Cerebellar cortex (tissue), 1 donor: ENCODE data around the gene ARPC5.
A peak's percentile ranks its signal among the peaks of the same experiment; 100 is the strongest.
"Not testable (repeated sequence)": the region's sequence is repeated elsewhere in the genome, so short reads cannot be mapped to it uniquely, and the experiment has no call there.

Source experiments
- DNase-seq: peaks from one replicate; pipeline ENCODE4 v3.0.0-alpha.2; 2015; ENCODE audit warnings: low spot score

The ARPC5 gene

DNA sequence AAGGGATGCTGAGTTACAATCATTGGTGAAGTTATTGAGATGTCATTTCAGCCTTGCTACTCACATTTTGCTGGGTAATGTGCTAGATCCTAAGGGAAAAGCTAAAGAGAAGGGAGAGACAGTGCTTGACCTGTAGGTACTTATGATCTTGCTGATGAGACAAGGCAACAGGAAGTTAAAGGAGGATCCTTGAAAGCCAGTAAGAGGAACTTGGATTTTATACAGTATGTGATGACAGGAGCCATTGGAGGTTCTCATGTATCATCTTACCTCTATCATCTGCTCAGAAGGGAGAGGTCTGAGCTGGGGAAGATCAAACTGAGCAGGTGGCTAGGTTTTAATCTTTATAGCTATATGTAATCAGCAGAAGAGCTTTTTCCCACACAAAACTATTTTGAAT, 11.2 kb upstream of the ARPC5 start:
- no peak for DNase-seq

DNA sequence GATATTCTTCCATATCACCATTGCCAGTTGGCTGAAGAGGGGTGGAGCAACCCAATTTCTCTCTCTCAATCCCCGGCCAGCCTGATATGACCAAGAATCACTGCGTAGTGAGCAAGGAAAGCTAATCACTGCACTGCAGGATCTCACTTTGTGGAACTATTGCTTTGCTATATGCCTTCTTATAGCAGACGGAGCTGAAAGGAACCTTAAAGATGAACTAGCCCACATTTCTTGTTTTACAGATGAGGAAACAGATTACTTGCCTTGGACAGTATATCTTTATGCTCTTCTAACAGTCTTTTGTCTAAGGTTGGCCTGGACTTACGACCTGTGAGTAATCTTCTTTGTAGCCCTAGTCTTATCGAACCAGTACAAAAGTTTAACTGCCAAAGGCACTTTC, 9.9 kb upstream of the ARPC5 start:
- DNase-seq = no peak

DNA sequence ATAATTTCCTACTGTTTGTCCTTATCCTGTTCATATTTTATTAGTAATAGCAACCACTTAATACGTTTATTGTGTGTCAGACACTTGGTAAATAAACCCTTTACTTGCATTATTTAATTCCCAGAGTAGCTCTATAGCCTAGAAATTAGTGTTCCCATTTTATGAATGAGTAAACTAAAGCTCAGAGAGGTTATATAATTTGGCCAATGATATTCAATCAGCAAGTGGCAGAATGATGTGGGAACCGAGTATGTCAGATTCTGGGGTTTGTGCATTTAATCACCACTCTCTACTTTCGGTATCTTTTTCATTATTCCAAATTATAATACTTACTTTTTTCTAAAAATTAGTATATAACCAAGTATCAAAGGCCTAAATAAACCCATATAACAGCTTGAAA, 6.6 kb upstream of the ARPC5 start:
- DNase-seq = no peak

DNA sequence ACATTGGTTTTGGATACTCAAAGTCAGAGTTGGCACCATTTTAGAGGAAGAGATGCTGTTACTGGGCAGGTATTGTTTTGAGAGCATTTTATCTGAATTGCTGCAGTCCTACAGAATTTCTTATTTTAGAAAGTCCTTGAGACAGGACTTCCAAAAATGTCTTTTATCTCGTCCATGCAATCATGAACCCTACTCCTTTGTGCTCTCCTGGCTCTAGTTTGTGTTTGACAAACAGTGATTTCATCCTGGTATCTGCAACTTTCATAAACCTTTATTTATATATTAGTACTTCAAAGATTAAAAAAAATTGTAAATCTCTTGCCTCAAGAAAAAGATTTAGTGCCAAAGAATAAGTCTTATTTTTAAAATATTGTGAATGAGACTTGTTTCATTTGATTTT, 4.6 kb upstream of the ARPC5 start:
- DNase-seq = no peak

DNA sequence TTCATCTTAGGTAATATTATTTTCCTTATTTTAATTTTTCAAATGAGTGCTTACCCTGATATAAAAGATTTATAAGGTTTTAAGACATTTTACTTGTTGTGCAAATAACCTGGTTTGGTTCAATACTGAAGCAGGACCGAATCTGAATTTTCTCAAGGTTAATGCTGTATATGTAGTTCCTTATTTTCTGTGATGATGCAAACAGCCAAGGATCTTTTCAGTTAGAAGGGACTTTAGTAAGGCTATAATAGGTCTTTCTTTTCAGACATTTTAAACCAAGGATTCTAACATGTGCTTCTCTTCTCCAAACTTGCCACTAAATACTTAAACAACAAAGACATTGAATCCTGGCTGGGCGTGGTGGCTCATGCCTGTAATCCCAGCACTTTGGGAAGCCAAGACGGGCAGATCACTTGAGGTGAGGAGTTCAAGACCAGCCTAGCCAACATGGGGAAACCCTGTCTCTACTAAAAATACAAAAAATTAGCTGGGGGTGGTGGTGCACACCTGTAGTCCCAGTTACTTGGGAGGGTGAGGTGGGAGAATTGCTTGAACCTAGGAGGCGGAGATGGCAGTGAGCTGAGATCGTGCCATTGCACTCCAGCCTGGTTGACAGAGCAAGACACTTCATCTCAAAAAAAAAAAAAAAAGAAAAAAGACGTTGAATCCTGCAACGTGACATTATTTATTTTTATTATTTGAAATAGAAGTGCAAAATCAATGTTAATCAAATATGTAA, 3.2 kb upstream of the ARPC5 start:
- DNase-seq = no peak

DNA sequence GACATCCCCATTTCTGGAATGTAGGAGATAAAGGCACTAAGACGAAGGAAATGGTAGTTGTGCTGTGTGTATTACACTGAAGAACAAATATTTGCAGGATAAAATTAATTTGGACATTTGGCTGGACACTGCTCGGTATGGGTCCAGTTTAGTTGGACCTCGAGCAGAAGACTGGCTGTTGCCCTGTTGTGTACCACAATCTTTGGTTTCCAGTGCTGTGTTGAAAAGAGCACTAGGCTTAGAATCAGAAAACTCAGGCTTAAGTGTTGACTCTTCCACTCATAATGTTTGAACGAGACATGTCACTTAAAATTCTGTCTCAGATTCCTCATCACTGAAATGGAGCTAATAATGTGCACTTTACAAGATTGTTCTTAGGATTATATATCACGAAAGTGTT, 1.2 kb upstream of the ARPC5 start:
- DNase-seq = peak; percentile 56

DNA sequence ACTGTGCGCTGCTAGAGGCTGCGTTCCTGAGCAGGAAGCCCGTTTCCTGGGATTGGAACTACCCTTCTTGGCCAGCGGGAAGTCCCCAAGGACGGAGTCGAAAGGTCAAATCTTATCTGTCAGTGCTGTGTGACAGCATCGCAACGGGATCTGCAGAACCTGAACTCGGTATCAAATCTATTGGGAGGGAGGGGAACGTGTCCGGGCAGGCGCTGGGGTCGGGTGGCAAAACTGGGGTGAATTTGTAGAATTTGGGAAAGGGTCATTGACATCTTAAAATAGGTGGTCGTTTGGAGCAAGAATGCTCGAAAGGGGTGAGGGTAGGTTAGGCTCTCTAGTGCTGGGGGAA, 725 bp upstream of the ARPC5 start:
- DNase-seq = no peak

DNA sequence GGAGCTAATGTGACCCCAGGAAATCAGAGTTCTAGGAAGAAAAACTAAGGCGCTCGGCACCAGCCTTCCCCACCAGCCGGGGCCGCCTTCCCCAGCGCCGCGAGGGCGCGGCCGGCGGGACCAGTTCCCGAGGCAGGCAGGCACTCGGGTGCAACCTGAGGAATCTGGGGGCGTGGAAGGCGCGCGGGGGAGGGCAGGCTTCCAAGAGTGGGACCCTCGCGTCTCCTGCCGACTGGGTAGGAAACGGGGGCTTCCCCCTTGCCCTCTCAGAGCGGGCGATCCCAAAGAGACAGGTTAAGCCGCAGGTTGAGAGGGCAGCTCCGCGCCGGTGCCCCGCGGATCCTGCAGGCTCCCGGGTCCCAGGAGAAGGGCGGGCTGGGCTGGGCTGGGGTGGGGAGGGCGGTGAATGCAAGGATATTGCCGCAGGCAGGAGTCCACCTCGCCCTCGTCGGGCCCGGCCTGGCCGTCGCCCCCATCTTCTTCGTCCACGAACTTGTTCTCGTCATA, 431 bp downstream of the ARPC5 start:
- no peak for DNase-seq

DNA sequence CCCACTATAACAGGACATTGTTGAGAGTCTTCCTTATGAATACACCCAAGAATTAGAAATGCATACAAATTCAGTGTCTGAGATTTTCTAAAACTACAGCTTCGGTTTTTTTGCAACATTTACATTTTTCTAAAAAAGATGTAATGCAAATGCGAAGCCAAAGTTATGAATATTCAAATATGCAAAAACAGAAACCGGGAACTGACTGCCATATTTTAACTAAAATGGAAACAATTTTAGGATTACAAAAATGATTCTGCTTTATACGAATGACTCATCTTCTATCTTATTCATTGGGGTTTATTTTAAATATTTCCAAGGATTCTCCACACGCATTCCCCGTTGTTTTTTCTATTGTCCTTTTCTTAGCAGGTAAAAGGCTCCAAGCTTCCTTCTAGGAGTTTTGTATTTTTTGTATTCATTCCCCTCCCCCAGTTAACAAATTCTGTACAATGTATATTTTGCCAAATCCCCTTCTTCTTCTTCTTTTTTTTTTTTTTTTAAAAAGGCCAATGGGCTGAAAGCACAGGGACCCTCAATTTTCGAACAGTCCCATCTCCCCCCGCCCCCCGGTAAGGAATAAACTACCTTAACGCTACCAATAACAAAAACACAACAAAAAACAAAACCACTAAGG, 1.0 kb downstream of the ARPC5 start:
- no peak for DNase-seq

DNA sequence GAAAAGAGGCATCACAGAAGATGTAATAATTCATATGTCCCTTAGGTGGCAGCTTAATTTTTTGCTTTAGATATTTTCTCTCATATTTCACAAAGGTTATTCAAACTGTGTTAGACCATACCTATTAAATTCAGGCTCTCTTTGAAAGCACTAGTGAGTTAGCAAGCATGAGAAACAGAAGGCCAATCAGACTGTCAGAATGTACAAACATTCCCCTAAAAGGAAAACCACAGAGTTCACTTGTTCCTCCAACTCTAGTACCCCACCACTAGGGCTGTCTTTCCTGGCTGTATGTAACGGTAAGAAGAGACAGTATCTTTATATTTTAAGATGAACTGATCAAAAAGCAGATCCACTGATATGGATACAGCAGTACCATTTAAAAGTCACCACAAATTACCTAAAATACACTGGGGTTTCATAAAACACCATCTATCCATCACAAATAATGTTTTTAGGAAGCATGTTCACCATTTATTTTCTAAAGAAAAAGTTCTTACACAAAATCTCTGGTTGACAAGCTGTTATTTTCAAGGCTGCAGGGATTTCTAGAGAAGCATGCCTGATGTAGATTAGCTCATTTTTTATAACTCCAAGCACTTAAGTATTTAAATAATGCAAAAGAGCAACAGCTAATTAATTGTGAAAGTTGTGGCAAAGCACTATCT, 1.8 kb downstream of the ARPC5 start:
- DNase-seq = peak; percentile 74

DNA sequence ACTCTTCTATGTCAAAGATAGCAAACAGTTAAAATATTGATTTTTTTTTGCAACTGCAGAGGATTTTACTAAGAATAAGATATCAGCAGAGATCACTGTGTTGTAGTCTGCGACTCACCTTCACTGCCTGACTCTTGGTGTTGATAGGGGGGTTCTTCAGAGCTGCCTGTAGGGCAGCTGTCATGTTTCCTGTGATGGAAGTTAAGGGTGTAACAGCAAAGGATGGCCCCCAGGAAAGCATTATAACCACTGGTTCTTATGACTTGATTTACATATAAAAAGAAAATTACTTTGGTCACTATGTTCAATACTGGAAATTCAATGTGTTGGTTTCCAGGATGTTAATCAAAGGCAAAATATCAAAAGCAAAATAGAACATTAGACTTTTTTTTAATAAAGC, 2.6 kb downstream of the ARPC5 start:
- DNase-seq = no peak

DNA sequence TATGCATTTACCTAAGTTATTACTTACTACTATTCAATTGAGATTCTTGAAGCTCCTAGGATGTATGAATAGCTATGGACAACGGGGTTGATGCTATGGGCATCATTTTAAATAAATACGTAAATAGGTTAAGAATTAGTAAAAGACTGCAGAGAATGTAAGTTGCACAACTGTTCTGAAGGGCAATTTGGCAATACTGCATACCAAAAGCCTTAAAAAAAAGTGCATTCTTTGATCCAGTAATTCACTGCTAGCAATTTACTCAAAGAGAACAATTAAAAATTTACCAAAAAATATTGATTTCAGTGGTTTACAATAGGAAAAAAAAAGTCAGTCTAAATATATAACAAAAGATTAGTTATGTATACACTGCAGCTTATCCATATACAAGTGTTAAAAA, 3.5 kb downstream of the ARPC5 start:
- no peak for DNase-seq

DNA sequence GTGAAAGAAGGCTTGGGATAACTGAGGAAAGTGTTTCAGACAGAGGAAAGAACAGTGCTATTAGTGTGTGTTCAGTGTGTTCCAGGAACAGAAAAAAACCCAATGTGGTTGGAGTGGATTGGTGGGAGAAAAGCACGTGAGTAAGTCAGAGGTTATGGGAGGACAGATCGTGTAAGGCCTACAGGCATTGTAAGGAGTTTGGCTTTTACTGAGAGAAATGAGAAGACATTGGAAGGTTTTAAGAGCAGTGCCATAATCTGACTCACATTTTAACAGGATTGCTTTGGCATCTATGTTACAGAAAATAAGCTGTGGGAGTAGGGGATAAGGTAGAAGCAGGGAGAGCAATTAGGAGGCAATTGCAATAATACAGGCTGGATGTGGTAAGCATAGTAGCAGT, 4.8 kb downstream of the ARPC5 start:
- DNase-seq = no peak

DNA sequence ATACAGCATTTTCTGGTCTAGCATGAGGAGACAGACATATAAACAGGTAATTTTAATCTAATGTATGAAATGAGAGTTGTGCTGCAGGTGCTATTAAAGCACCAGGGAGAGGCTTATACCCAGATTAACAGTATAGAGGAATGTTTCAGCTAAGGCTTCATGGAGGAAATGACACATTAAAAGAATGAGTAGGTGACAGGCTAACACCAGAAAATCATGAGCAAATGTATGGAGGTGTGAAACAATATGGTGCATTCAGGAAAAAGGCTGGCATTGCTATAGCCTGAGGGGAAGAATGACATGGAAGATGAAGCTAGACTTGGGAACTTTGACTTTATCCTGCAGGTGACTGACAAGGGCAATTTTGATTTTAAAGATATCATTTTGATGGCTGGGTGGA, 7.0 kb downstream of the ARPC5 start:
- no peak for DNase-seq

DNA sequence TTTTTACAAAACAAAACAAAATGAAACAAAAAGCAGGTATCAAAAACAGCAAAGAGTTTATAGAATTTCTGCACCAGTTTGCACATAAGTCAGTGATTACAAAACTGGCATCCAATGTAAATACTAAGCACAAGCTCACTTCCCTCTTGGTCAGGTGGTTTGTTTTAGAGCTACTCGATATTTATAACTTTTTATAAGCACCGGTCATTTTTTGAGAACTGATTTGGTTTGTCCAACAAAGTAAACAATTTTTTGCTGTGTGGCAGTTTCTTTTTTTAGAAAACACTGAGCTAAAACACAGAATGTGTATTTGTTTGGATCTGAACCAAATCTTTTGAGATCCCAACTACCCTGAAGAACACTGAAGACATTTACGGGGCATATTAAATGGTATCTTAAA, 9.3 kb downstream of the ARPC5 start:
- not testable (repeated sequence) for DNase-seq

DNA sequence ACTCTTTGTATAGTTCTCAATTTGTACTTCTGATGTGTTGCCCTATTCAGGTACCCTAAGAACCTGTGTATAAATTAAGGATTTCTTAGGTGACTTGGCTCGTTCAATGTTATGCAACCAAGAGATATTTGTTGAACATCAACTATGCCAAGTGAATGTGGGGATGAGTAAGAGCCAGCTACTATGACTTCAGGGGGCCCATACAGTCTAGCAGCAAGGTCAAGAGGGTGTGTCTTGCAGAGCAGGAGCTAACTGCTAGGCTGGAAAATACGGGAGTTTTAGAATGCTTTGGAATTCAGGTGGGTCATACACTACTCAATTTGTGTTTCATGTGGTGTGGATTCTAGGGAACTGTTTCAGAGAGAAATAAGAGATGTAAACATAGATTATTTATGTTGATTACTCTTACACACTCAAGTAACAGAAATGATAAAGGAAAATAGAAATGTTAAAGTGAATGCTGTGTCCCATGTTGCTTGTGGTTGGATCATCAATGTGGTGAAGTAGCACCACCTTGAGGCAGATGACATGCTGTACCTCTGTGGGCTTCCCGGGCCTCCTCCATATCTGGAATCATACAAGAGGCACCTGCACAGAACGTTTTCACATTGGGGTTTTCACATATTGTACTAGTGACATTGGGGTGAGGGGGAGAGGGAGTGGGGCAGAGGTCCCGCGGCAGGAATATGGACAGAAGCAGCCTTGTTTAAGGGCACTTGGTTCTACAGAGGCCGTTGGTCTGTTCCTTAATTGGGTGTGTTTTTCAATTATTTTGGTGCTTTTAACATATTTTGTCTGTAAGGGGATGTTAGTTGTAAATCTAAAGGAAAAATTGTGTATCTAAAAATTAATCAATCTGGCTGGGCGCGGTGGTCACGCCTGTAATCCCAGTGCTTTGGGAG, 12.4 kb downstream of the ARPC5 start:
- DNase-seq = peak; percentile 86

DNA sequence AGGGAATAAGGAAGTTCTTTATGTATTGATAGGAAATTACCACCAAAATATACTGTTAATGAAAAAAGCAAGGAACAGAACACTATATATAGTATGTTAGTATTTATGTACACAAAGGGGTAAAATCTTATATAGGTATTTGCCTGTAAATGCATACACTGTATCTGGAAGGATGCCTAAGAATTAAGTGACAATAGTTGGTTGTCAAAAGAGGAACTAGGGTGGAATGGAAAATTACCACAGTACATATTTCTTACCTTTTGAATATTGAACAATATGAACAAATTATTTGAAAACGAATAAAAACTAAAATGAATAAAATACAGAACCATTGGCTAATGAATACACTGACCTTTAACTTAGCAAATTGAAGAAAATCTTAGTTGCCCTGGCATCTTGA, 13.6 kb downstream of the ARPC5 start:
- no peak for DNase-seq

DNA sequence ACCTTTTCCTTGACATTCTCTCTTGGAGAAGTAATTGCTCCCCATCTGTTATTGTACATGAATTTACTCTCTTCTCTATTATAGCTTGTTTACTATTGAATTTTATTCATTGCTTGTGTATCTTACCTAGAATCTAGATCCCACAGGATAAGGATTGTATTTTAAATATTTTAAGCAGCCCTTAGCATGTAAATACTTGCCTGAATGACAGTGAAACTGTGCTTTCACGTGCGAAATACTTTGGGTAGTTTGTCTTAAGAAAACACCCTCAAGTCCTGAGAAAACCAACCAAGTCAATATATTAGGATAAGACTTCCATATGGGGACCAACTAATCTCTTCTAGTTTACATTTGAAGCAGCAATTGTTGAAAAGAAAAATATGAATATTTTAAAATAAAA, 15.3 kb downstream of the ARPC5 start:
- no peak for DNase-seq

DNA sequence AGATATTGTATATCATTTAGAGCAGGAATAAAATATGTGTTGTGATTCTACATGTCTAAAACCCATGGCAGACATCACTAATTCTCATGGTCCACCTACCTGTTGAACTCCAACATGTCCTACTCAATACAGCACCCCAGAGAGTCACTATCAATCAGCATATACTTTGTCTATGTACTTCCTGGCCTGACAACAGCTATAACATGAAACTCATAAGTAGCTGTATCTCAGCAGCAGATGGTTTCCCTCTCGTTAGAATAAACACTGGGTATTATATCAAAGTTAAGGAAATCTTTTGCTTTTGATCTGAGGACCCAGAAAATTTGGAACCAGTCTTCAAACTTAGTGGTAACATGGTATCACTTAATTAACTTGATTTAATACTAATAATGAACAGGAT, 15.8 kb downstream of the ARPC5 start:
- DNase-seq = no peak

DNA sequence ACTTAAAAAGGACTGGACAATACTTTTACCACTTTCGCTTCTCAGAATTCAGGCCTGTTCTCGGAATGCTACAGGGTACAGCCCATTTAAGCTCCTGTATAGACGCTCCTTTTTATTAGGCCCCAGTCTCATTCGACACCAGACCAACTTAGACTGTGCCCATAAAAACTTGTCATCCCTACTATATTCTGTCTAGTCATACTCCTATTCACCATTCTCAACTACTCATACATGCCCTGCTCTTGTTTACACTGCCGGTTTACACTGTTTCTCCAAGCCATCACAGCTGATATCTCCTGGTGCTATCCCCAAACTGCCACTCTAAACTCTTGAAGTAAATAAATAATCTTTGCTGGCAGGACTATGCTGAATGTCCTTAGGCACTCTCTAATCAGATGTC, 17.4 kb downstream of the ARPC5 start:
- not testable (repeated sequence) for DNase-seq

DNA sequence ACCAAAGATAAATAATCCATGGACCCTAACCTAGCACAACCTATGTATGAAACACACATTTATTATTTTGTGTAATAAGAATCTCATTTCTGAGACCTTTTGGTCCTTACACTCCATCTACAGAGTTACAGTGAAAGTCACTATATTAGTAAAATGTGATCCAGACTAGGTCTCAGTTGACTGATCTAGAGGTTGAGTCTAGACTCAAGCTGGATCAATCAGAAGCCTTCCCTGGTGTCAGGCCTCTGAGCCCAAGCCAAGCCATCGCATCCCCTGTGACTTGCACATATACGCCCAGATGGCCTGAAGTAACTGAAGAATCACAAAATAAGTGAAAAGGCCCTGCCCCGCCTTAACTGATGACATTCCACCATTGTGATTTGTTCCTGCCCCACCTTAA, 22.6 kb downstream of the ARPC5 start:
- DNase-seq = not testable (repeated sequence)

DNA sequence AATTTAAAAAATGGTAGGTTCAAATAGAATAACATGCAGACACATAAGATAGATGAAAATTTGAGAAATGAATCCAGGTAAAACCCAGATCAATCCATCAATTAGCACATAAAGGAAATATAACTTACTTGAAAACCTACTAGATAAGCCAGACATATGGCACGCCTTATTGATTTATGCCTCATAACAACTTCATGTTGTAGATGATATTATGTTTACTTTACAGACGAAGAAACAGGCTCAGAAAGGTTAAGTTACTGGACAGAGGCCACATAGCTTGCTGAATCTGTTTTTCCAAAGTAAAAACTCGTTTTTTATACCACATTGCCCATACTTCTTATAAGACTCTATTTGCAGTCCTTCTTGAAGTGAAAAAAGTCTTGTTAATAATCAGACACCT, 23.2 kb downstream of the ARPC5 start:
- no peak for DNase-seq
